Stimulated activated CD8-positive, alpha-beta memory T cell treated with anti-CD3 and anti-CD28 coated beads, Interleukin-15, amount 100 ng/mL, for 4 hours (primary cell): ENCODE data around the gene NUDT4B.
"Not testable (repeated sequence)": the region's sequence is repeated elsewhere in the genome, so short reads cannot be mapped to it uniquely, and the experiment has no call there.

Experiments
- DNase-seq, 2 donors: peaks; one replicate each; pipeline ENCODE4 v3.0.0-alpha.2; 2020; ENCODE audit warnings: low read depth in 2 of 2

The NUDT4B gene

GRCh38 chr1:148738667-148739066 is 9.9 kb upstream of the NUDT4B start:
- DNase-seq: not testable (repeated sequence)

- DNase-seq: not testable (repeated sequence)
These were observed 5.4 kb upstream of the NUDT4B start for GRCh38 chr1:148743200-148743599.

- not testable (repeated sequence) for DNase-seq
These were observed 4.6 kb upstream of the NUDT4B start for GRCh38 chr1:148743726-148744720.

- DNase-seq: not testable (repeated sequence)
These were observed 734 bp downstream of the NUDT4B start for GRCh38 chr1:148749335-148749681.

GRCh38 chr1:148756231-148756630 is 7.7 kb downstream of the NUDT4B start:
- not testable (repeated sequence) for DNase-seq

DNA sequence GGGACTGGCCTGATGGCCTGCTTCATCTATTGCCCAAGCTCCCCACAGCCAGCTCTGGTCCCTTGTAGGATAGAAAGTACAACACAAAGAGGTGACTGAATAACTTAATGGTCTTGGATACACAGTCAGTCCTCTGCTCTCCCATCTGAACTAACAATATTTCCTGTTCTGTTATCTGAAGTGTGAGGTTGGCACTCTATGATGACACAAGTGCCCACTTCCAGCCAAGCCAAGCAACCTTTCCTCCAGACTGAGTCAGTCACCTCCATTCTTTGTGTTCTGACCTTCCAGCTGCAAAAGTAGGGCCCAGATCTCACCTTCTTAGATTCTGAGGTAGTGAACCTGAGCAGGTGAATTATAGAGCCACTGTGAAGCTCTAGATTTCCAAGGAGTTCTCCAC is 8.9 kb downstream of the NUDT4B start:
- DNase-seq: not testable (repeated sequence)

GRCh38 chr1:148758412-148758811 is 9.8 kb downstream of the NUDT4B start:
- not testable (repeated sequence) for DNase-seq

DNA sequence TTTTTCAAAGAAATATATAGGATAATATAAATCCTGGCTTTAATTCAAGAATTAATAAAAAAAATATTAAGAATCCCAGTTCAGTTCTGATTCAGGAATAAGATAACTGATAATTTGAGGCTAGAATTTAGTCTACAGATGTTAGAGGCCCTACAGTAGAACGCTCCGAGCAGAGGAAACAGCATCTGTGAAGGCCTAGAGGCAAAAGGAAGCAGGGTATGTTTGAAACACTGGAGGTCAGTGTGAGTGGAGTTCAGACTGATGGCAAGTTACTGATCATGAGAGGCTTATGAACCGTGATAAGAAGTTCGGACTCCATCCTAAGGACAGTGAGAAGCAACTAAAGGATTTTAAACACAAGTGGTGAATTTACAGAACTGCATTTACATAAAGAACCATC is 10.4 kb downstream of the NUDT4B start:
- DNase-seq: not testable (repeated sequence)

- DNase-seq: not testable (repeated sequence)
These were observed 11.2 kb downstream of the NUDT4B start for GRCh38 chr1:148759749-148760148.

GRCh38 chr1:148760206-148760605 is 11.6 kb downstream of the NUDT4B start:
- not testable (repeated sequence) for DNase-seq

GRCh38 chr1:148761360-148761759 is 12.8 kb downstream of the NUDT4B start:
- DNase-seq: not testable (repeated sequence)

DNA sequence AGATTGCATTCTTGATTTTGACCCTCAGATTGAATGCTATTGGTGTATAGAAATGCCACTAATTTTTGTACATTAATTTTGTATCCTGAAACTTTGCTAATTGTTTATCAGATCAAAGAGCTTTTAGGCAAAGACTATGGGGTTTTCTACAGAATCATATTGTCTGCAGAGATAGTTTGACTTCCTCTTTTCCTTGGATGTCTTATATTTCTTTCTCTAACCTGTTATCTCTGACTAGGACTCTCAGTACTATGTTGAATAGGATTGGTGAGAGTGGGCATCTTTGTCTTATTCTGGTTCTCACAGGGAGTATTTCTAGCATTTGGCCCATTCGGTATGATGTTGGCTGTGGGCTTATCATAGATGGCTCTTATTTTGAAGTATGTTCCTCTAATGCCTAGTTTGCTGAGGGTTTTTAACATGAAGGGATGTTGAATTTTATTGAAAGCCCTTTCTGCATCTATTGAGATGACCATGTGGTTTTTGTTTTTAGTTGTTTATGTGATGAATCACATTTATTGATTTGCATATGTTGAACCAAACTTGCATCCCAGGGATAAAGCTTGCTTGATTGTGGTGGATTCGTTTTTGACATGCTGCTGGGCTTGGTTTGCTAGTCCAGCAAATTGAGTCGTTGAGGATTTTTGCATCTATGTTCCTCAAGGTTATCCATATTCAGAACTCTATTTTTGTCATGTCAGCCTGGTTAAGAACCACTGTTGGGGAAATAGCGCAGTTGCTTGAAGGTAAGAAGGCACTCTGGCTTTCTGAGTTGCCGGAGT is 16.9 kb downstream of the NUDT4B start:
- DNase-seq: not testable (repeated sequence)

DNA sequence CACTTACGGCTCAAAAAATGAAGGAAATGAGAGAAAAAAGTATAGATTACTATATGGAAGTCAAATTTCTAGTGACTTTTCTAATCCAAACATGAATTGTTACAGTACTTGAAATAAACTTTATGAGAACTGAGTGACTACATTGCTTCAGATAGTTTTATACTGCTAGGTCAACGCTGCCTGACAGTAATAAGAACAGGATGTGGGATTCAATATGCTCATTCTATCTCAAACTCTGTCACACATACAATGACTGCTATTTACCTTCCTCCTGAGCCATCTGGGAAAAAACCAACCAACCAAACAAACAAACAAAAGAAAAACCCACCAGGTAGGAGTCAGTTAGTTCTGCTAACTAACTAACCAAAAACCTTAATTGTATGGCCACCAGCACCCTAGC is 20.0 kb downstream of the NUDT4B start:
- DNase-seq: not testable (repeated sequence)

DNA sequence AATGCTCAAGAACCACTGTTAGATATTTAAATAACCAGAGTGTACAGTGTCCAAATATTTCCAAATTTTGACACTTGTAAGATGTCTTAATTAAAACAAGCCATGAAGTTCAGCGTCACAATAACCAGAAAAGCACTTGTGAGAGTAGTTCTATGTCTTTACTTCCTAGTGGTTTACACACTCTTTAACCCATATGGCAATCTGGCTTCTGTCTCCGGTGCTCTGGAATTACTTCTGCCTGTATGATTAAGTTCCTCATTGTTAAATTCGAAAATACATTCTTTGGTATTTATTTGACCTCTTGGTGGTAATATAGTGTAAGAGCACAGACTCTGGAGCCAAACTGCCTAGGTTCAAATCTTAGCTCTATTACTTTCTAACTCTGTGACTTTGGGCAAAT is 20.9 kb downstream of the NUDT4B start:
- DNase-seq: not testable (repeated sequence)

DNA sequence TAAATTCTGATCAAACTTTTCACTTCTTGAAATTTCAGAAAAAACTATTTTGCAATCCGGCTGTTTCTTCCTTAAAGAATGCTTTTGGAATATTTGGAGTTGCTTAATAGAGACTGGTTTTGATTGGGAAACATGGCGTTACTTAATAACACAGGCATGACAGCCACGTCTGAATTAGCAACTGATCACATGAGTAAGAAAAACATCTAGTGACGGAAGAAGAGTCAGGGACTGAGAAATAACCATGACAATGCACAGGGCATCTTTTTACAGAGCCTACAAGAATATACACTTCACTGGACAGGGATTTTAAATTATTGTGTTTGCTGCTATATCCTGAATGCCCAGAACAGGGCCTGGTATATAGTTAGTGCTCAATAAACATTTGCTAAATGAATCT is 25.1 kb downstream of the NUDT4B start:
- DNase-seq: not testable (repeated sequence)

- DNase-seq: not testable (repeated sequence)
These were observed 25.5 kb downstream of the NUDT4B start for GRCh38 chr1:148774102-148774501.

DNA sequence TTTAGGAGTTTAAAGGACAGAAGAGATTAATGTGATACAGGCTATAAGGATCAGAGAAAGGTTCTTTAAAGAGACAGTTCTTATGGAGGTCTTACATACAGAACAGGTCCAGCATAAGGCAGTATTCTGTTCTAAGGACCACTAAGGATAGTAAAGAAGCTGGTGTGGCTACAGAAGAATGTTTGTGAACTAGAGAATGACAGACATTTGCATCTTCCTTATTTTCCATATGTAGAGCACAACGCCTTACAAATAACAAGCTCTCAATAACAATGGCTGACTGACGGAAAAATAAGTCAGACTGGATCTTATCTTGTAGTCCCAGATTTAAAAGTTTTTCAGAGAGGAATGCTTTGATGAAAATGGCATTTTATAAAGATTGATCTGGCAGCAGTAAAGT is 26.7 kb downstream of the NUDT4B start:
- DNase-seq: not testable (repeated sequence)

- not testable (repeated sequence) for DNase-seq
These were observed 29.1 kb downstream of the NUDT4B start for GRCh38 chr1:148777649-148778048.

- DNase-seq: not testable (repeated sequence)
These were observed 31.8 kb downstream of the NUDT4B start for GRCh38 chr1:148780404-148780803.

DNA sequence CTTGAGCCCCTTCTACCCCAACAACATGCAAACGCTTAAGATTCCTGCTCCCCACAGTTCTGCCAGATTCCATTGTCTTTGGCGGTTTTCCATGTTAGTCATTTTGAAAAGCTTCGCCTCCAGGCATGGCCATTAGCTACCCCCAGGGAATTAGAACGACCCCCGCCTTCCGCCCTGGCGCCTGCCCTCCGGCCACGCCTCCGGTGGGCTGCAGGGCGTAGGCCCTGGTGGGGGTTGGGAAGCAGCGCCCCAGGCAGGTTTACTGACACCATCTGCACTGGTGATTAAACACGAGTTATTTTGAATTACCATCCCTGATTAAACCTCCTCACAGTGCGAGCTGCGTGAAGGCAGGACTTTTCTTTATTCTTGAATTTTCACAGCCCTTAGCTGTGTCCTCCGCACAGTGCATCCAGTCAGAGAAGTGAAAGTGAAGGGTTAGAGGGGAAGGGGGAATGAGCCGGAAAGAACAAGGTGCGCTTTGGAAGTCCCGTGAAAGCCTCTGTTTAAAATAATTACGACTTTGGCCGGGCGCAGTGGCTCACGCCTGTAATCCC is 43.0 kb downstream of the NUDT4B start:
- not testable (repeated sequence) for DNase-seq

DNA sequence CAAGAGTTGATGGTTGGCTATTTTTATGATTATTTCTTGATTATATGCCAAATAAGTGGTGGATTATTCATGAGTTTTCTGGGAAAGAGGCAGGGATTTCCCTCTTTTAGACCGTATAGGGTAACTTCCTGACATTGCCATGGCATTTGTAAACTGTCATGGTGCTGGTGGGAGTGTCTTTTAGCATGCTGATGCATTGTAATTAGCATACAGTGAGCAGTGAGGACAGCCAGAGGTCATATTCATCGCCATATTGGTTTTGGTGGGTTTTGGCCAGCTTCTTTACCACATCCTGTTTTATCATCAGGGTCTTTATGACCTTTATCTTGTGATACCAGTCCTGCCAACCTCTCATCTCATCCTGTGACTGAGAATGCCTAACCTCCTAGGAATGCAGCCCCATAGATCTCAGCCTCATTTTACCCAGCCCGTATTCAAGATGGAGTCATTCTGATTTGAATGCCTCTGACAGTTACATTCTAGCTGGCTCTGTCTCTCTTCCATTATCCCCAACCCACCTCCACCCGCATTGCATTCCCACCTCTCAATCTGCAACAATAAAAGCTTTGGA is 45.3 kb downstream of the NUDT4B start:
- not testable (repeated sequence) for DNase-seq
